IgD-negative memory B cell (primary cell): ENCODE data around the gene RNU6-1. TPM values are rescaled to one million over a fixed set of nuclear protein-coding genes. Genes with fewer than 3 reads are reported as not detected.
A peak's percentile ranks its signal among the peaks of the same experiment; 100 is the strongest.

Experiments used
- H3K27ac Mint-ChIP-seq, 3 donors: one replicate each; pipeline ENCODE4 v1.8.0; 2020 to 2022; ENCODE audit warnings: mild to moderate bottlenecking in 3 of 3, mixed read lengths in 3 of 3, moderate library complexity in 1 of 3
- H3K27me3 Mint-ChIP-seq: one replicate; pipeline ENCODE4 v1.8.0; 2021; ENCODE audit warnings: mixed read lengths
- H3K36me3 Mint-ChIP-seq: one replicate; pipeline ENCODE4 v1.8.0; 2020; ENCODE audit warnings: mild to moderate bottlenecking, mixed read lengths
- H3K4me1 Mint-ChIP-seq, 3 donors: one replicate each; pipeline ENCODE4 v1.8.0; 2020 to 2022; ENCODE audit warnings: mixed read lengths in 3 of 3, mild to moderate bottlenecking in 1 of 3
- H3K4me3 Mint-ChIP-seq, 4 donors: one replicate each; pipeline ENCODE4 v1.8.0; 2020 to 2022; ENCODE audit warnings: mild to moderate bottlenecking in 4 of 4, mixed read lengths in 4 of 4, moderate library complexity in 3 of 4
- H3K9me3 Mint-ChIP-seq, 3 donors: one replicate each; pipeline ENCODE4 v1.8.0; 2020 to 2021; ENCODE audit warnings: mixed read lengths in 3 of 3, mild to moderate bottlenecking in 1 of 3
- polyA plus RNA-seq: library from polyadenylated mRNA; unstranded; fragments of 300-500 nt; fragmentation: Illumina TruSeq; gene quantifications from one replicate; pipeline ENCODE4 v1.2.3, GENCODE V29; 2021

Gene RNU6-1
- polyA plus RNA-seq, 1 donor from 2014 or later: not detected

DNA sequence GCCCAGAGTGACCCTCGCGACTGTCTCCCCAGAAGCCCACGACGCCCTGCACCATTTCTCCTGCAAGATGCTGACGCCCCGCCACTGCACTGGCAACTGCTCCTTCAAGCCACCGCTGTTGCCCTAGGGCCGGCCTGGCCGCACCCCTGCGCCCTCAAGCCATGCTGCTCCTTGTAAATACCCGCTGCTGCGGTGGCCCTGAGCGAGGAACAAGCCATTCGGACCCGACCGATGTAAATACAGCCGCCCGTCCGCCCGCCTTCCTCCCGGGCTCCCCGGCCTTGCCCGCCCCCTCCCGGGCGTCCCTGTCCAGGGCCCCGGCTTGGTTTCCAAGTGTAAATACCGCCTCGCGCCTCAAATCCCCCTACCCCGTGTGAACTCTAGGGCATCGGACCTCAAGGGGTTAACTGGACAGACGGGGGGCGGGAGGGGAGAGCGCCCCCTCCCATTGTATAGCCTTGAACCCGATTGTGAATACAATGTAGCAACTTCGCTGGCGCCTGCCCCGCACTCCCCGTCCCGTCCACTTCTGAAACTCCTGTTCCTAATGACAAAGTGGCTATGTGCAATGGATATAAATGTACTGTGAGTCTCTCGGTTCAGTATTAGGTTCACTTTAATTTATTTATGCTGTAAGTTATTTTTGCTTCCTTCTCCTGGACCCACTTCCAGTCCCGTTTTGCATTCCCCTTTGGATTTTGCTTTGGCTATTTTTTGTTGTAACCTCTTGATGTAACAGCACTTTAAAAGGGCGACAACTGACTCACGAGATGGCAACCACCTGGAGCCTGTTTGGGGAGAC, 5.9 kb downstream of the RNU6-1 start:
- Mint-ChIP-seq H3K27me3 (peaks cover 53% of the 10 kb centered on the region), H3K9me3 (peaks cover 0 to 3% (median 0%) of the 10 kb centered on the region in 3 donors), H3K36me3 (no peaks in the 10 kb centered on the region), H3K4me3 (peak overlapping the region; percentile 73 to 91 (median 85)), H3K27ac (peak overlapping the region; percentile 49 to 98 (median 87)), H3K4me1 (peaks cover 15 to 41% (median 23%) of the 10 kb centered on the region in 3 donors)

DNA sequence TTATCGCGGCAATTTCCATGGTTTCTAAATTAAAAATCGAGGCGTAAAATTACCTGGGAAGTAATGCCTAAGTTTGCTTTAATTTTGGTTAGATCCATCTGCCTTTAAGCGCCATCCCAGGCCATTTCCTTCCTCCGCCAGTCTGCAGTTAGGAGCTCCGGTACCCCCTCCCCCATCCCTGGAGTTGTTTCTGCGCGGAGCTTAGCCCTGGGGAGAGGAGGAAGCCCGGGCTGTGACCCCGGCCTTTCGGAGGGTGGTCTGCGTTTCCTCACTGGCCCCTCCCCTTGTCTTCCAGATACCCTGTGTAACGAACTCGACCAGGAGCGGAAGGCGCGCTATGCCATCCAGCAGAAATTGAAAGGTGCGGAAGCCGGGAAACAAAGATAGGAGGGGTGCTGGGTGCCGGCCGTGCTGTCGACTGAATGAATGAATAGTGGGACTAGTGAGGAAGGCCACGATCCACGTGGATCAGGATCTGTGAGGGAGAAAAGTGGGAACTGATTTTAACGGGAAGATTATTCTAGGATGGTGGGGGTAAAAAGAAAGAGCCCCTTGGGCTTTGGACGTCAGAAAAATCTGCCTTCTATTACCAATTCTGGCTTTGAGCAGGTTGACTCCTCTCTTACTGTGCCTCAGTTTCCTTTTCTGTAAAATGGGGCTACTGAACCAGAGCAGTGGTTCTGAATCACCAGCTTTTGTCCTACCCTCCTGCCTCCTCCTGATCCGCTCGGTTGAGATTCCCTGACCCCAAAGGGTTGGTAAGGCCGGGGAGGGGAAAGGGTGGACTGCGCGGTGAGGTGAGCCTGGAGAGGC, 6.7 kb downstream of the RNU6-1 start:
- peak overlapping the region; percentile 73 to 91 (median 85) for H3K4me3 Mint-ChIP-seq
- H3K9me3 Mint-ChIP-seq: peaks cover 0 to 5% (median 0%) of the 10 kb centered on the region in 3 donors
- no peaks in the 10 kb centered on the region for H3K36me3 Mint-ChIP-seq
- H3K27me3 Mint-ChIP-seq: peaks cover 58% of the 10 kb centered on the region
- peaks cover 12 to 41% (median 21%) of the 10 kb centered on the region in 3 donors for H3K4me1 Mint-ChIP-seq
- H3K27ac Mint-ChIP-seq: peak overlapping the region; percentile 49 to 98 (median 87)

DNA sequence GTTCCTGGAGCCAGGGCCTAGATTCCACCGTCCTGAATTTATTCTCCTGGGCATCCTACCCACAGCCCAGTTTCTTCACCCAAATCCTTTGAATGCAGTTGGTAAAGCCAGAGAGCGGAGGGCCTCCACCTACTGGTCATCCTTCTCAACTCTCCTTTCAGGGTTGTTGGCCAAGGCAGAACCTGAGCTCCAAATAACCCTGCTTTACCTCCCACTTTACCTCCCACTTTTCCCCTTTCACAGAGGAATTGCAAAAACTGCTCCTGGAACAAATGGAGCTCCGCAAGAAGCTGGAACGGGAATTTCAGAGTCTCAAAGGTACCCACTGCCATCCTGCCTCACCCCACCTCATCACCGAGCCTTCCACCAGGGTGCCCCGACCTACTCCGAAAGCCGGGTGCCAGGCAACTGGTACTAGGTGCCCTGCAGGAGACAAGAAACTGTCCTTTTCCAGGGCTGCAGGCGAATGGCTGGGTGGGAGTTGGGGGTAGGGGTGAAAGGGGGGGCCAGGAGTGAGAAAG, 7.8 kb downstream of the RNU6-1 start:
- Mint-ChIP-seq H3K27me3 (peaks cover 58% of the 10 kb centered on the region), H3K4me1 (peaks cover 12 to 41% (median 17%) of the 10 kb centered on the region in 3 donors), H3K36me3 (no peaks in the 10 kb centered on the region), H3K9me3 (peaks cover 0 to 5% (median 0%) of the 10 kb centered on the region in 3 donors), H3K27ac (peak overlapping the region in 1 of 3 donors; percentile 98), H3K4me3 (peak overlapping the region in 2 of 4 donors; percentile 30 to 88)

DNA sequence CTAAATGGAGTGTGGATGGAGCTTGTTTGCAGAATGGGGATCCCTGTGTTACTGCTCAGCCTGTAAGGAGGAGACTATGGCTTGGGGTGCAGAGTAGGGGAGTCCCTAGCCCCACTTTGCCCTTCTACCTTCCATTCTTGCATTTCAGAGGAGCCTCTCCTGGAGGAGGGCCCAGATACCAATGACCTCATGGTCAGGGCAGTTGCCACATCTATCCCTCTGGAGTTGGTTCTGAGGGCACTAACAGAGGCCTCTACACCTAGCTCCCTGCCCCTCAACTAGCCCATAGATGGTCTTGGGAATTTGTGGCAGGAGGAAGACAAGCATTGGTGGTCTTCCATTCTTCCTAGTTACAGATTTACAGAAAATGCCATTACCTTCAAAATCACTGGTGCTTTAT, 8.5 kb downstream of the RNU6-1 start:
- Mint-ChIP-seq H3K9me3 (peaks cover 0 to 5% (median 1%) of the 10 kb centered on the region in 3 donors), H3K27me3 (peaks cover 59% of the 10 kb centered on the region), H3K4me1 (peaks cover 12 to 38% (median 15%) of the 10 kb centered on the region in 3 donors), H3K36me3 (no peaks in the 10 kb centered on the region), H3K4me3 (peak overlapping the region in 1 of 4 donors; percentile 88), H3K27ac (peak overlapping the region in 2 of 3 donors; percentile 63 to 98)

DNA sequence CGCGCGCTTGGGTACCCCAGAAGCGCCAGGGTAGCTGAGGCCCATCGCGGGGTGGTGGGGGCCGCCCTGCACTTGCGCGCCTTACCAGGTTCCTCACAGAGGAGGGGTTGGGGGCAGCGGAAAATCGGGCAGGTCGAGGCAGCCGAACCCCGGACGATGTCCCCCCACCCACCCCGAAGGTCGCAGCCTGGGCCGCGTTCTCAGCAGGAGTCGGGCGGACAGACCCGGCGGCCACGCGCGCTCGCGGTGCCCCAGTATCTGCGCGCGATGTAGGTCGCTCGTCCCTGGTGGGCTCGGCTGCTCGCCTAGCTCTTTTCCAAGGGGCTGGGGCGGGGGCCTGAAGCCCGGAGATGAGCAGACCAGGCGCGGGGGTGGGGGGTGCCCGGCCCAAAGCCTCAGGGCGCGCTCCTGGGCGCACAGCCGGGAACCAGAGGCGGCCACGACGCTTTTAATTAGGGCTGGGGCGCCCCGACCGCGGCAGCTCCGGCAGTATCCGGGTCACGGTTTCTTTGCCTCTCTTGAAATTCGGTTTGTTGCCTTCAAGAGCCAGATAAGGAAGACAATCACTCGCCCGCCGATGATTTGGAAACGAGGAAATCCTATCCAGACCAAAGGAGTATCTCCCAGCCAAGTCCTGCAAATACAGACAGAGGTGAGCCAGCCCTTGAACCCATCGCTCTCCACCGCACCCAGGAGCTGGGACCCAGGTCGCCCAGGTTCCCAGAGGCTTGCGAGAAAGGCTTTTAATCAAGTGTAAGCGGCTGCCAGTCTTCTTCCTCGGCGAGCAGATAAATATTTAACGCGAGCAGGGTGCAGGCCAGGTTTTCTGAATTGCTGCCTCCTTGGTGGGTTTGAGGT, 10.0 kb downstream of the RNU6-1 start:
- no peaks in the 10 kb centered on the region for H3K36me3 Mint-ChIP-seq

DNA sequence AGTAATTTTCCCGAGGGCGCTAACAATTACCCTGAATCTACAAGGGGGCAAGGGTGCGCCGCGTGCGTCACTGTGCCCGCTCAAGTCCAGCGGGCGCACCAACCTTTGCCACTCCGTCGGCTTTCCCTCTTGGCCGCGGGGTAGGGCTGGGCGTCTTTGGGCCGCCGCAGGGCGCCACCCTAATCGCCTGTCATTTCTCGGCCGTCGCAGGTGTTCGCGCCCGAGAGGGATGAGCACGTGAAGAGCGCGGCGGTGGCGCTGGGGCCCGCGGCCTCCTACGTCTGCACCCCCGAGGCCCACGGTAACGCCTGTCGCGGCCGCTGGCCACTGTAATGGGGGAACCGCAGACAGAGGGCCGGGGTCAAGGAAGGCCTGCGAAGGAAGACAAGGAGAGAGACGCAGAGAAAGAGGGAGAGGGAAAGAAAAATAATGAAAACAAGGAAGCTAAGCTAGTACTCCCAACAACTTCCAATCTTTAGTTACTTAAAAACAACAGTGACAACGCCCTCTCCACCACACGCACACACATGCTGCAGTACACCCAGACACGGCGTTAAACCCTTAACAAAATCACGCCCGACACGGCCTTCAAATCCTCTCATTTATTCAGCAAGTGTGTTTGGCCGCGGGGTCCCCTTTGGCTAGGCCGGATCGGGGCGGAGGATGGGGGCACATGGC, 10.7 kb downstream of the RNU6-1 start:
- Mint-ChIP-seq H3K27ac (peak overlapping the region; percentile 78 to 97 (median 87)), H3K4me1 (peaks cover 13 to 39% (median 17%) of the 10 kb centered on the region in 3 donors), H3K4me3 (peak overlapping the region in 3 of 4 donors; percentile 29 to 67 (median 63)), H3K36me3 (no peaks in the 10 kb centered on the region), H3K9me3 (peaks cover 0 to 7% (median 4%) of the 10 kb centered on the region in 3 donors), H3K27me3 (peaks cover 65% of the 10 kb centered on the region)

More for the DNA sequence above, 10.0 kb downstream of the RNU6-1 start:
- Mint-ChIP-seq H3K4me3 (peak overlapping the region in 3 of 4 donors; percentile 28 to 88 (median 33)), H3K4me1 (peaks cover 13 to 39% (median 17%) of the 10 kb centered on the region in 3 donors), H3K9me3 (peaks cover 0 to 7% (median 4%) of the 10 kb centered on the region in 3 donors), H3K27ac (peak overlapping the region; percentile 80 to 98 (median 97)), H3K27me3 (peaks cover 59% of the 10 kb centered on the region)

DNA sequence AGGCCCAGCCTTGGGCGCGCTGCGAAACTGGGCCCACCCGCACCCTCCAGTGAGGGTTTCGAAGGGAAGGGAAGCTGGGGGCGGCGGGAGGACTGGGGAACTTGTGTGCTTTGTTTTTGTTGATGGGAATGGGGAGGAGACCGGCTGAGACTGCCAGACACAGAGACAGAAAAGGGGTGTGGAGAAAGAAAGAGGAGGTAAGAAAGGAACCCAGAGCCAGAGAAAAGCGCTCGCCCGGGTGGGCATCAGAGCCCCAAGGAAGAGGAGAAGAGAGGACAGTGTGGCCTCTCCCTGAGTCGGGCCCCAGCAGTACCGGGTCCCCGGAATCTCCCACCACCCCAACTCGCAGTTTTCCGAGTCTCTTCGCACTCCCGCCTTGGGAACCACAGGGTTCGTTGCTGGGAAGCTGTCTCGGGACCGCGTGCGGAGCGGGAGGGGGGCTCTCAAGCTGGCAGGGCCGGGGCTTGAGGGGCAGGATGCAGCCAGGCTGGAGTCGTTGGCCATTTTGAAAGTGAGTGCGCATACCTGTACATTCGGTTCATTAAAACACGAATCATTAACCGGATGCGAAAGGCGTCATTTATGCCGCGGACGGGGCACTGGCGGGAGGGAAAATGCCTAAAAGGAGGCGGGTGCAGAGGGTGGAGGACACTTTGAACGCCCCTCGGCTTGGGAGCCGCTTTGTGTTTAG, 11.4 kb downstream of the RNU6-1 start:
- Mint-ChIP-seq H3K4me3 (peak overlapping the region; percentile 46 to 83 (median 65)), H3K4me1 (peaks cover 15 to 39% (median 20%) of the 10 kb centered on the region in 3 donors), H3K27ac (peak overlapping the region; percentile 78 to 97 (median 87)), H3K27me3 (peaks cover 65% of the 10 kb centered on the region), H3K36me3 (no peaks in the 10 kb centered on the region), H3K9me3 (peaks cover 0 to 7% (median 4%) of the 10 kb centered on the region in 3 donors)

DNA sequence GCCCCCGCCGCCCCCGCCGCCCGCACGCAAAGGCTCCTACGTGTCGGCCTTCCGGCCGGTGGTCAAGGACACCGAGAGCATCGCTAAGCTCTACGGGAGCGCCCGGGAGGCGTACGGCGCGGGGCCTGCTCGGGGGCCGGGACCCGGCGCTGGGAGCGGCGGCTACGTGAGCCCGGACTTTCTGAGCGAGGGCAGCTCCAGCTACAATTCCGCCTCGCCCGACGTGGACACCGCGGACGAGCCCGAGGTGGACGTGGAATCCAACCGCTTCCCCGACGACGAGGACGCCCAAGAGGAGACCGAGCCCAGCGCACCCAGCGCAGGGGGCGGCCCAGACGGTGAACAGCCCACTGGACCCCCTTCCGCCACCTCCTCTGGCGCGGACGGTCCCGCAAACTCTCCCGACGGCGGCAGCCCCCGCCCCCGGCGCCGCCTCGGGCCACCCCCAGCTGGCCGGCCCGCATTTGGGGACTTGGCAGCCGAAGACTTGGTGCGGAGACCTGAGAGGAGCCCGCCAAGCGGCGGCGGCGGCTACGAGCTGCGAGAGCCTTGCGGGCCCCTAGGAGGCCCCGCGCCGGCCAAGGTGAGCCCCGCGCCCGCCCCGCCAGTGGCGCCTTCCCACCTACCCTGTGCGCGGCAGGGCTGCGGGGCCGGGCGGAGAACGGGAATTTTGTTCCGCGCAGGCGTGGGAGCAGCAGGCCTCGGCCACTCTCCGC, 12.1 kb downstream of the RNU6-1 start:
- peaks cover 60% of the 10 kb centered on the region for H3K27me3 Mint-ChIP-seq
- H3K27ac Mint-ChIP-seq: peak overlapping the region in 2 of 3 donors; percentile 87 to 97
- H3K4me3 Mint-ChIP-seq: peak overlapping the region in 2 of 4 donors; percentile 63 to 67
- H3K4me1 Mint-ChIP-seq: peaks cover 12 to 34% (median 17%) of the 10 kb centered on the region in 3 donors
- H3K36me3 Mint-ChIP-seq: no peaks in the 10 kb centered on the region
- H3K9me3 Mint-ChIP-seq: peaks cover 0 to 7% (median 4%) of the 10 kb centered on the region in 3 donors

DNA sequence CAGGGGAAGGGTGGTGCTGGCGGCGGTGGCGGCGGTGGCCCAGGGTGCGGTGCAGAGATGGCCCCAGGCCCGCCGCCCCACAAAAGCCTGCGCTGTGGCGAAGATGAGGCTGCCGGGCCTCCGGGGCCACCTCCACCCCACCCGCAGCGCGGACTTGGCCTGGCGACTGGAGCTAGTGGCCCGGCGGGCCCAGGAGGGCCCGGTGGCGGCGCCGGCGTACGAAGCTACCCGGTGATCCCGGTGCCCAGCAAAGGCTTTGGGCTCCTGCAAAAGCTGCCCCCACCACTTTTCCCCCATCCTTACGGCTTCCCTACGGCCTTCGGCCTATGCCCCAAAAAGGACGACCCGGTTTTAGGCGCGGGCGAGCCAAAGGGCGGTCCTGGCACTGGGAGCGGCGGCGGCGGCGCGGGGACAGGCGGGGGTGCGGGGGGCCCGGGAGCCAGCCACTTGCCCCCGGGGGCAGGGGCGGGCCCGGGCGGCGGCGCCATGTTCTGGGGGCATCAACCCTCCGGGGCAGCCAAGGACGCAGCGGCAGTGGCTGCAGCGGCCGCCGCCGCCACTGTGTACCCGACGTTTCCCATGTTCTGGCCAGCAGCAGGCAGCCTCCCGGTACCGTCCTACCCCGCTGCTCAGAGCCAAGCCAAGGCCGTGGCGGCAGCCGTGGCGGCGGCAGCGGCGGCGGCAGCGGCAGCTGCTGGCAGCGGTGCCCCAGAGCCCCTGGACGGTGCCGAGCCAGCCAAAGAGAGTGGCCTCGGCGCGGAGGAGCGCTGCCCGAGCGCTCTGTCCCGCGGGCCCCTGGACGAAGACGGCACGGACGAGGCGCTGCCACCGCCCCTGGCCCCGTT, 12.9 kb downstream of the RNU6-1 start:
- Mint-ChIP-seq H3K27ac (peak overlapping the region in 1 of 3 donors; percentile 99), H3K36me3 (no peaks in the 10 kb centered on the region), H3K27me3 (peaks cover 62% of the 10 kb centered on the region), H3K4me3 (peak overlapping the region in 1 of 4 donors; percentile 92), H3K9me3 (peaks cover 0 to 7% (median 4%) of the 10 kb centered on the region in 3 donors), H3K4me1 (peaks cover 16 to 33% (median 22%) of the 10 kb centered on the region in 3 donors)

DNA sequence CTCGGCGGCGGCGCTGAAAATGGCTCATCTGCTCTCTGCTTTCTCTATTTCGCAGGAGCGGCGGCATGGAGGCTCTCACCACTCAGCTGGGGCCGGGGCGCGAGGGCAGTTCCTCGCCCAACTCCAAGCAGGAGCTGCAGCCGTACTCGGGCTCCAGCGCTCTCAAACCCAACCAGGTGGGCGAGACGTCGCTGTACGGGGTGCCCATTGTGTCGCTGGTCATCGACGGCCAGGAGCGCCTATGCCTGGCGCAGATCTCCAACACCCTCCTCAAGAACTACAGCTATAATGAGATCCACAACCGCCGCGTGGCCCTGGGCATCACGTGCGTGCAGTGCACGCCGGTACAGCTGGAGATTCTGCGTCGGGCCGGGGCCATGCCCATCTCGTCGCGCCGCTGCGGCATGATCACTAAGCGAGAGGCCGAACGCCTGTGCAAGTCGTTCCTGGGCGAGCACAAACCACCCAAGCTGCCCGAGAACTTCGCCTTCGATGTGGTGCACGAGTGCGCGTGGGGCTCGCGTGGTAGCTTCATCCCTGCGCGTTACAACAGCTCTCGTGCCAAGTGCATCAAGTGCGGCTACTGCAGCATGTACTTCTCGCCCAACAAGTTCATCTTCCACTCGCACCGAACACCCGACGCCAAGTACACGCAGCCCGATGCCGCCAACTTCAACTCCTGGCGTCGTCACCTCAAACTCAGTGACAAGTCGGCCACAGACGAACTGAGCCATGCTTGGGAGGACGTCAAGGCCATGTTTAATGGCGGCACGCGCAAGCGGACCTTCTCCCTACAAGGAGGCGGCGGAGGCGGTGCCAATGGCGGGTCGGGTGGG, 13.7 kb downstream of the RNU6-1 start:
- H3K4me1 Mint-ChIP-seq: peaks cover 16 to 29% (median 24%) of the 10 kb centered on the region in 3 donors
- H3K4me3 Mint-ChIP-seq: peak overlapping the region; percentile 46 to 92 (median 82)
- H3K27ac Mint-ChIP-seq: peak overlapping the region; percentile 94 to 99 (median 98)
- peaks cover 0 to 9% (median 4%) of the 10 kb centered on the region in 3 donors for H3K9me3 Mint-ChIP-seq
- H3K27me3 Mint-ChIP-seq: peaks cover 63% of the 10 kb centered on the region
- H3K36me3 Mint-ChIP-seq: no peaks in the 10 kb centered on the region
